Measurements from ENCODE around the gene ANO1. TPM values are rescaled to one million over a fixed set of nuclear protein-coding genes. Genes with fewer than 3 reads are reported as not detected.

ANO1 gene
- total and polyA plus RNA-seq, 2 of the 8 experiments (the other 6 are each of a cell fraction or from before 2014, with no cell fraction given): 4.7 to 5.0 TPM

DNA sequence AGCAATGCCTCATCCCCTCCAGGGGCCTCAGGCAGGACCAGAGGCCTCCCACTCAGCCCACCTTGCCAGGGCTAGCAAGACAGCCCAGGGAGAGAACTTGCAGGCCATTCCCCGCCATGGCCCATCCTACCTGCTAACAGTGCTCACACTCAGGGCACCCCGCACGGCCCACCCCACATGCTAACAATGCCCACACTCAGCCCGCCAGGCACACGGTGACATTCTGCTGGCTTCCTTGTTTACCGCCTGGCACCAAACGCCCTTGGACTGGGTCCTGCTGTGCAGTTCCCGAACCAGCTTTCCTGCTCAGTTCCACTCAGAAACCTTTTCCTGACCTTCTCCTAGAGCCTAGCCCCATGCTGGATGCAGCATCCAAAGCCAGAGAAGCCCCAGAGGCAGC lies 91.5 kb downstream of the ANO1 start:
- no peaks in the 10 kb centered on the region for H4K20me1 ChIP-seq (replicated peaks in 1 of 2; ENCODE audit: control insufficient read depth in 1 of 2, insufficient read depth in 2 of 2, low read length in 2 of 2)
- TF ChIP-seq TAF1 (IDR thresholded peaks at IDR 0.05; ENCODE audit: low read depth, low read length) (no peak), FOSL1 (IDR thresholded peaks at IDR 0.05; ENCODE audit: insufficient read depth, low read depth, low read length) (no peak), SAP30 (IDR thresholded peaks at IDR 0.05; ENCODE audit: insufficient read depth, insufficient replicate concordance, low read length) (no peak), SIN3A (conservative IDR thresholded peaks at IDR 0.05 in 1 of 2, IDR thresholded peaks at IDR 0.05 in 1 of 2; ENCODE audit: low read depth in 1 of 2, low read length in 2 of 2) (no peak), BCL11A (IDR thresholded peaks at IDR 0.05; ENCODE audit: low read depth in 2 of 2, low read length in 2 of 2) (no peak), RNF2 (IDR thresholded peaks at IDR 0.05; ENCODE audit: borderline replicate concordance, low read depth, low read length, missing control alignments, poor library complexity, severe bottlenecking) (no peak), SP4 (IDR thresholded peaks at IDR 0.05; ENCODE audit: low read length) (no peak), JUND (IDR thresholded peaks at IDR 0.05; ENCODE audit: low read length) (no peak), POU5F1 (IDR thresholded peaks at IDR 0.05; ENCODE audit: low read depth, low read length) (no peak), MAFK (IDR thresholded peaks at IDR 0.05; ENCODE audit: low read depth, low read length) (no peak), CEBPB (IDR thresholded peaks at IDR 0.05; ENCODE audit: low read depth, low read length) (no peak), RXRA (IDR thresholded peaks at IDR 0.05; ENCODE audit: insufficient read depth, low read depth, low read length) (no peak), CBX8 (IDR thresholded peaks at IDR 0.05; ENCODE audit: borderline replicate concordance, low read depth, low read length) (no peak)
- TF ChIP-seq, protein P1, sequence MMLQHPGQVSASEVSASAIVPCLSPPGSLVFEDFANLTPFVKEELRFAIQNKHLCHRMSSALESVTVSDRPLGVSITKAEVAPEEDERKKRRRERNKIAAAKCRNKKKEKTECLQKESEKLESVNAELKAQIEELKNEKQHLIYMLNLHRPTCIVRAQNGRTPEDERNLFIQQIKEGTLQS (IDR thresholded peaks at IDR 0.05; ENCODE audit: insufficient read depth, low read depth, low read length): no peak

More for the DNA sequence above, 91.5 kb downstream of the ANO1 start:
- Histone ChIP-seq H3K4me3 (ENCODE audit: extremely low read depth in 1 of 4, insufficient read depth in 2 of 4, low read depth in 3 of 4, low read length in 4 of 4) (no peak overlapping the region), H4K8ac (ENCODE audit: extremely low read depth, insufficient read depth, low read length) (no peak overlapping the region), H3K23ac (ENCODE audit: insufficient read length) (no peak overlapping the region), H3K36me3 (ENCODE audit: control insufficient read depth in 2 of 4, insufficient read depth in 4 of 4, low read length in 3 of 4) (no peaks in the 10 kb centered on the region), H3K9me3 (ENCODE audit: insufficient read depth in 2 of 2, low read depth in 1 of 2, low read length in 1 of 2) (no peaks in the 10 kb centered on the region), H2AK5ac (ENCODE audit: low read depth, low read length) (no peak overlapping the region), H2BK15ac (ENCODE audit: low read length) (no peak overlapping the region), H4K91ac (replicated peaks; ENCODE audit: insufficient read length, low read length) (no peak overlapping the region), H2AFZ (ENCODE audit: low read length) (no peak overlapping the region), H2BK5ac (ENCODE audit: low read depth, low read length) (no peak overlapping the region), H3K18ac (ENCODE audit: extremely low read depth, low read length) (no peak overlapping the region; the same call in 1 of the 2 replicates), H3K27ac (ENCODE audit: low read depth, low read length) (no peak overlapping the region), H3K4ac (replicated peaks; ENCODE audit: insufficient read length, low read depth, low read length) (no peak overlapping the region), H4K5ac (ENCODE audit: insufficient read length, low read depth, low read length) (no peak overlapping the region), H3K9ac (replicated peaks in 1 of 4; ENCODE audit: extremely low read depth in 1 of 4, low read depth in 3 of 4, low read length in 3 of 4) (no peak overlapping the region), H3K27me3 (replicated peaks in 1 of 4; ENCODE audit: control insufficient read depth in 3 of 4, extremely low read depth in 1 of 4, insufficient read depth in 3 of 4, low read length in 3 of 4) (no peaks in the 10 kb centered on the region; a peak in 1 of 7 replicates), H3K14ac (ENCODE audit: insufficient read length) (no peak overlapping the region), H2BK120ac (replicated peaks; ENCODE audit: low read depth, low read length) (no peak overlapping the region), H3K4me2 (ENCODE audit: insufficient read depth in 1 of 2, low read depth in 2 of 2, low read length in 2 of 2) (no peak overlapping the region), H3K4me1 (replicated peaks in 1 of 4; ENCODE audit: control insufficient read depth in 3 of 4, insufficient read depth in 4 of 4, low read length in 3 of 4) (peaks cover 0 to 2% (median 0%) of the 10 kb centered on the region in 4 experiments; a peak in 4 of 7 replicates), H3K56ac (replicated peaks; ENCODE audit: insufficient read length, low read depth, low read length) (no peak overlapping the region), H3K79me2 (ENCODE audit: control insufficient read depth in 1 of 2, insufficient read depth in 2 of 2, low read length in 2 of 2) (no peaks in the 10 kb centered on the region), H3K23me2 (ENCODE audit: low read depth, low read length) (no peaks in the 10 kb centered on the region), H3K79me1 (ENCODE audit: low read depth, low read length) (no peaks in the 10 kb centered on the region), H2BK20ac (ENCODE audit: low read length) (no peak overlapping the region), H2BK12ac (ENCODE audit: low read depth, low read length) (no peak overlapping the region)
- DNase-seq (ENCODE audit: low read depth in 1 of 2, low spot score in 2 of 2) (no peak), FAIRE-seq (no peak)
- WGBS, 2 experiments (ENCODE audit: extremely low coverage in 1 of 2, insufficient coverage in 1 of 2, insufficient read length in 1 of 2, insufficient replicate concordance in 2 of 2, low coverage in 1 of 2, low lambda C conversion rate in 2 of 2, missing lambda C conversion rate in 1 of 2): 85% methylated on average over 8 of the region's 8 CpGs; no CpG with 5 or more reads in 1 of the 2 experiments
- POLR2A ChIA-PET (ENCODE audit: partially characterized antibody): no interaction called here
- CTCF ChIA-PET (ENCODE audit: partially characterized antibody): interaction anchor here (0.6 to 10.5 kb wide), 5 partner anchors 10 to 277 kb away, joined by 3 to 78 read pairs (median 5); no protein-coding TSS in a partner anchor
